B cell (primary cell): ENCODE results near the gene PAQR4. TPM values are rescaled to one million over a fixed set of nuclear protein-coding genes. Genes with fewer than 3 reads are reported as not detected.
A peak's percentile ranks its signal among the peaks of the same experiment; 100 is the strongest.

Experiments
- ATAC-seq: fragments of 200-7000 bp; cut with Tn5 transposase; one replicate; pipeline ENCODE4 v1.10.0; 2021; ENCODE audit warnings: low read depth, mild to moderate bottlenecking, moderate number of reproducible peaks, moderate library complexity
- CTCF ChIA-PET: fragments of 350-600 bp; sonication (Branson Sonifier 250); formaldehyde crosslinking; loops from one replicate; lab custom pipeline; 2021; ENCODE audit warnings: antibody characterized with exemption, inconsistent platforms; lab: Charles Lee
- POLR2A ChIA-PET: fragments of 350-600 bp; sonication (Branson Sonifier 250); formaldehyde crosslinking; loops from one replicate; lab custom pipeline; 2021; ENCODE audit warnings: antibody characterized with exemption; lab: Charles Lee
- DNase-seq: peaks from one replicate; pipeline ENCODE4 v3.0.0; 2013
- H2AFZ ChIP-seq: 2 replicates; pipeline ENCODE4 v1.6.1; 2012; ENCODE audit warnings: mild to moderate bottlenecking, low read depth, low read length; ENCODE audit not compliant: insufficient read depth, poor library complexity, severe bottlenecking
- H3K27ac ChIP-seq, 2 donors: 1 replicate in 1 of 2; 2 replicates in 1 of 2; pipeline ENCODE4 v1.5.1; 2012 to 2013; ENCODE audit warnings: low read length in 2 of 2, mild to moderate bottlenecking in 2 of 2, moderate library complexity in 1 of 2
- H3K27me3 ChIP-seq, 4 experiments: fragments of 200-600 bp in 1 of 4; sonication (generic) in 1 of 4; replicated peaks in 1 of 4; 1 replicate in 2 of 4; 2 replicates in 2 of 4; pipeline versions ENCODE4 v1.6.1 to v1.7.0; 2013 to 2016; ENCODE audit warnings: low read length in 3 of 4, mild to moderate bottlenecking in 2 of 4, mixed read lengths in 1 of 4, moderate library complexity in 1 of 4; ENCODE audit not compliant: insufficient read depth in 4 of 4, control insufficient read depth in 3 of 4; ENCODE audit errors: control extremely low read depth in 1 of 4
- H3K36me3 ChIP-seq, 2 experiments: replicated peaks in 1 of 2; 1 replicate in 1 of 2; 2 replicates in 1 of 2; pipeline versions ENCODE4 v1.6.1 to v1.7.1; 2013; ENCODE audit warnings: low read length in 1 of 2; ENCODE audit not compliant: insufficient read depth in 2 of 2, control insufficient read depth in 1 of 2; ENCODE audit errors: control extremely low read depth in 1 of 2, extremely low read depth in 1 of 2
- H3K4me1 ChIP-seq, 2 donors: fragments of 200-600 bp in 1 of 2; sonication (generic) in 1 of 2; 1 replicate in 1 of 2; 2 replicates in 1 of 2; pipeline versions ENCODE4 v1.5.1 to v1.6.1; 2013 to 2017; ENCODE audit warnings: low read length in 2 of 2; ENCODE audit not compliant: control insufficient read depth in 2 of 2, insufficient read depth in 2 of 2
- H3K4me2 ChIP-seq: replicated peaks from 2 replicates; pipeline ENCODE3; 2012; ENCODE audit warnings: mild to moderate bottlenecking, low read depth, low read length; ENCODE audit not compliant: poor library complexity, severe bottlenecking
- H3K4me3 ChIP-seq, 5 experiments: fragments of 200-600 bp in 1 of 5; sonication (generic) in 1 of 5; 1 replicate in 3 of 5; 2 replicates in 2 of 5; pipeline versions ENCODE4 v1.5.1 to v1.7.0; 2011 to 2016; ENCODE audit warnings: low read length in 4 of 5, mild to moderate bottlenecking in 4 of 5, low read depth in 2 of 5, control low read depth in 1 of 5, moderate library complexity in 1 of 5; ENCODE audit not compliant: insufficient read depth in 1 of 5; ENCODE audit errors: control extremely low read depth in 1 of 5, extremely low read depth in 1 of 5
- H3K79me2 ChIP-seq: fragments of 200-600 bp; sonication (generic); one replicate; pipeline ENCODE4 v1.6.0; 2016; ENCODE audit warnings: low read length; ENCODE audit not compliant: control insufficient read depth, insufficient read depth
- H3K9ac ChIP-seq: fragments of 200-600 bp; sonication (generic); 2 replicates; pipeline ENCODE4 v1.6.1; 2017; ENCODE audit warnings: mild to moderate bottlenecking, low read length, moderate library complexity
- H3K9me3 ChIP-seq, 3 donors: one replicate each; pipeline versions ENCODE4 v1.6.1 to v1.7.1; 2013; ENCODE audit warnings: low read length in 2 of 3; ENCODE audit not compliant: control insufficient read depth in 2 of 3, insufficient read depth in 1 of 3; ENCODE audit errors: control extremely low read depth in 1 of 3
- H4K20me1 ChIP-seq: 2 replicates; pipeline ENCODE4 v1.6.0; 2012; ENCODE audit warnings: mild to moderate bottlenecking, low read length; ENCODE audit not compliant: insufficient read depth, control insufficient read depth, poor library complexity, severe bottlenecking
- H3K27ac Mint-ChIP-seq: one replicate; pipeline ENCODE4 v1.8.0; 2021; ENCODE audit warnings: mixed read lengths
- H3K27me3 Mint-ChIP-seq: one replicate; pipeline ENCODE4 v1.8.0; 2021; ENCODE audit warnings: mixed read lengths
- H3K4me1 Mint-ChIP-seq: one replicate; pipeline ENCODE4 v1.8.0; 2021; ENCODE audit warnings: mixed read lengths
- H3K4me3 Mint-ChIP-seq: one replicate; pipeline ENCODE4 v1.8.0; 2021; ENCODE audit warnings: mixed read lengths
- H3K9me3 Mint-ChIP-seq: one replicate; pipeline ENCODE4 v1.8.0; 2022; ENCODE audit warnings: mixed read lengths; ENCODE audit not compliant: insufficient read depth
- EZH2 ChIP-seq: IDR thresholded peaks from 2 replicates; pipeline ENCODE4 v1.6.1; 2012; ENCODE audit warnings: borderline replicate concordance, low read depth, mild to moderate bottlenecking, moderate library complexity, low read length; ENCODE audit not compliant: insufficient read depth, poor library complexity, severe bottlenecking
- WGBS: methylation state at CpG from one replicate; pipeline ENCODE4 v1.1.5; 2013; ENCODE audit warnings: missing lambda C conversion rate; ENCODE audit not compliant: insufficient coverage; 5-methylcytosine and 5-hydroxymethylcytosine counted together
- intact Hi-C: fragments of 100-400 bp; cut with micrococcal nuclease; formaldehyde crosslinking; loops from one replicate; pipeline ENCODE4 v1.10.0; 2022
- polyA plus RNA-seq: library from polyadenylated mRNA; depleted of rRNA; stranded (reverse); fragments of >200 nt; gene quantifications from 2 replicates; pipeline ENCODE4 v1.2.3, GENCODE V29; 2012
- total RNA-seq, 2 donors: library from RNA; stranded (reverse); fragments of 120-200 nt in 1 of 2; gene quantifications; 1 replicate in 1 of 2; 2 replicates in 1 of 2; pipeline versions ENCODE4 v1.2.3 to v1.2.4, GENCODE V29; 2013 to 2022
- TF ChIP-seq, protein P1 (sequence below): fragments of 200-600 bp; IDR thresholded peaks from one replicate; pipeline ENCODE4 v1.8.0; 2022; ENCODE audit warnings: antibody characterized with exemption, mild to moderate bottlenecking

Gene PAQR4
- total and polyA plus RNA-seq, 2 donors (not counting 1 experiment from before 2014, with no cell fraction given) = 2.6 to 2.8 TPM

DNA sequence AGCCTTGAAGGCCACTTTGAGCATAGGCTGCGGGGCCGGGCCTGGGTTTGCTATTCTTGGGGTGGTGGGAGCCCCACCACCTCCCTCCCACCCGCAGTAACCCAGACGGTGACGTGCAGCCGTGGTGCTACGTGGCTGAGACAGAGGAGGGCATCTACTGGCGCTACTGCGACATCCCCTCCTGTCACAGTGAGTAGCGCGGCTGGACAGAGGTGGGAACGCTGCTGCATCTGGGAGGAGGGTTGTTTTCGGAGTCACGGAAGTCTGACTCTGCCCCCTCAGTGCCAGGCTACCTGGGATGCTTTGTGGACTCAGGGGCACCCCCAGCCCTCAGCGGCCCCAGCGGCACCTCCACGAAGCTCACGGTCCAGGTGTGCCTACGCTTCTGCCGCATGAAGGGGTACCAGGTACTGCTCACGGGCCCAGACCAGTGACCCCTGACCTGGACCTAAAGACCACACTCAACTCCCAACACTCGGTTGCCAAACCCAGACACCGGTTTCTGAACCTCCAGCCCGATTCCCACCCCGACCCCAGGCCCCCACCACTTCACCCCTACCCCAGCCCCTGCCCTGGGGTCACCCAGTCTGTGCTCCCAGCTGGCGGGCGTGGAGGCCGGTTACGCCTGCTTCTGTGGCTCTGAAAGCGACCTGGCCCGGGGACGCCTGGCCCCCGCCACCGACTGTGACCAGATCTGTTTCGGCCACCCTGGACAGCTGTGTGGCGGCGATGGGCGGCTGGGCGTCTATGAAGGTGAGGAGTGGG, 2.9 kb upstream of the PAQR4 start:
- Histone ChIP-seq H3K36me3 (no peaks in the 10 kb centered on the region), H4K20me1 (peaks cover 34% of the 10 kb centered on the region), H3K4me2 (peak overlapping the region; percentile 99), H3K4me1 (peaks cover 75 to 76% of the 10 kb centered on the region in 2 donors), H3K4me3 (peak overlapping the region in 2 of 5 experiments; percentile 29 to 37), H3K9me3 (peaks cover 0 to 28% (median 0%) of the 10 kb centered on the region in 3 donors), H3K27me3 (peaks cover 0 to 67% (median 20%) of the 10 kb centered on the region in 4 experiments), H2AFZ (no peak overlapping the region), H3K79me2 (no peaks in the 10 kb centered on the region), H3K27ac (no peak overlapping the region), H3K9ac (peak overlapping the region; percentile 35)
- intact Hi-C loops = loop anchor here (5.0 kb wide), 1 partner anchor 56 kb away; the partner anchor contains the start of genes HCFC1R1, THOC6 and TNFRSF12A
- Mint-ChIP-seq H3K4me3 (peak overlapping the region; percentile 45), H3K27ac (no peak overlapping the region), H3K27me3 (peaks cover 16% of the 10 kb centered on the region), H3K4me1 (peaks cover 39% of the 10 kb centered on the region), H3K9me3 (no peaks in the 10 kb centered on the region)
- TF ChIP-seq EZH2 = no peak
- TF ChIP-seq, protein P1, sequence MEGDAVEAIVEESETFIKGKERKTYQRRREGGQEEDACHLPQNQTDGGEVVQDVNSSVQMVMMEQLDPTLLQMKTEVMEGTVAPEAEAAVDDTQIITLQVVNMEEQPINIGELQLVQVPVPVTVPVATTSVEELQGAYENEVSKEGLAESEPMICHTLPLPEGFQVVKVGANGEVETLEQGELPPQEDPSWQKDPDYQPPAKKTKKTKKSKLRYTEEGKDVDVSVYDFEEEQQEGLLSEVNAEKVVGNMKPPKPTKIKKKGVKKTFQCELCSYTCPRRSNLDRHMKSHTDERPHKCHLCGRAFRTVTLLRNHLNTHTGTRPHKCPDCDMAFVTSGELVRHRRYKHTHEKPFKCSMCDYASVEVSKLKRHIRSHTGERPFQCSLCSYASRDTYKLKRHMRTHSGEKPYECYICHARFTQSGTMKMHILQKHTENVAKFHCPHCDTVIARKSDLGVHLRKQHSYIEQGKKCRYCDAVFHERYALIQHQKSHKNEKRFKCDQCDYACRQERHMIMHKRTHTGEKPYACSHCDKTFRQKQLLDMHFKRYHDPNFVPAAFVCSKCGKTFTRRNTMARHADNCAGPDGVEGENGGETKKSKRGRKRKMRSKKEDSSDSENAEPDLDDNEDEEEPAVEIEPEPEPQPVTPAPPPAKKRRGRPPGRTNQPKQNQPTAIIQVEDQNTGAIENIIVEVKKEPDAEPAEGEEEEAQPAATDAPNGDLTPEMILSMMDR = no peak
- 67% methylated on average over 35 of the region's 39 CpGs for WGBS
- DNase-seq (no peak), ATAC-seq (no peak)
- ChIA-PET CTCF (interaction anchor here (0.6 to 2.3 kb wide), 3 partner anchors 17 to 963 kb away, joined by 4 to 7 read pairs (median 4); no protein-coding TSS in a partner anchor), POLR2A (interaction anchor here (0.6 to 2.0 kb wide), 3 partner anchors 14 to 433 kb away, joined by 3 to 10 read pairs (median 10); partner anchors contain the start of gene PKMYT1)
